CD4-positive, alpha-beta T cell (primary cell): Measurements from ENCODE around the gene PROSER2. TPM values are rescaled to one million over a fixed set of nuclear protein-coding genes. Genes with fewer than 3 reads are reported as not detected.

ENCODE experiments used
- ATAC-seq: fragments of 200-7000 bp; cut with Tn5 transposase; one replicate; pipeline ENCODE4 v1.10.0; 2022; ENCODE audit warnings: mild to moderate bottlenecking; ENCODE audit not compliant: poor library complexity
- CTCF ChIA-PET: fragments of 350-600 bp; sonication (Branson Sonifier 250); formaldehyde crosslinking; loops from one replicate; lab custom pipeline; 2021; ENCODE audit warnings: antibody characterized with exemption, inconsistent platforms; lab: Charles Lee
- POLR2A ChIA-PET: fragments of 350-600 bp; sonication (Branson Sonifier 250); formaldehyde crosslinking; loops from one replicate; lab custom pipeline; 2021; ENCODE audit warnings: antibody characterized with exemption, inconsistent platforms; lab: Charles Lee
- DNase-seq, 14 experiments: peaks; one replicate each; pipeline ENCODE4 v3.0.0-alpha.2; 2013 to 2020; ENCODE audit warnings: mixed read lengths in 2 of 14
- H3K27ac ChIP-seq, 2 donors: one replicate each; pipeline versions ENCODE4 v1.5.1 to v1.7.0; 2013; ENCODE audit warnings: low read length in 2 of 2, low read depth in 1 of 2, mild to moderate bottlenecking in 1 of 2
- H3K27me3 ChIP-seq, 2 experiments: 1 replicate in 1 of 2; 2 replicates in 1 of 2; pipeline versions ENCODE4 v1.6.1 to v1.7.0; 2013; ENCODE audit warnings: low read length in 2 of 2, control low read depth in 1 of 2, mild to moderate bottlenecking in 1 of 2, moderate library complexity in 1 of 2; ENCODE audit not compliant: insufficient read depth in 2 of 2, control insufficient read depth in 1 of 2
- H3K36me3 ChIP-seq: one replicate; pipeline ENCODE4 v1.6.1; 2013; ENCODE audit warnings: low read length, control low read depth; ENCODE audit not compliant: insufficient read depth
- H3K4me1 ChIP-seq: one replicate; pipeline ENCODE4 v1.6.1; 2013; ENCODE audit warnings: low read length, control low read depth; ENCODE audit not compliant: insufficient read depth
- H3K4me3 ChIP-seq: one replicate; pipeline ENCODE4 v1.5.1; 2013; ENCODE audit warnings: mild to moderate bottlenecking, low read length, moderate library complexity
- H3K9me3 ChIP-seq, 2 experiments: 1 replicate in 1 of 2; 2 replicates in 1 of 2; pipeline versions ENCODE4 v1.6.1 to v1.7.0; 2013; ENCODE audit warnings: low read length in 2 of 2, mild to moderate bottlenecking in 2 of 2, control low read depth in 1 of 2, moderate library complexity in 1 of 2; ENCODE audit not compliant: control insufficient read depth in 1 of 2, insufficient read depth in 1 of 2
- H3K27ac Mint-ChIP-seq: one replicate; pipeline ENCODE4 v1.8.0; 2020; ENCODE audit warnings: mixed read lengths
- H3K27me3 Mint-ChIP-seq: one replicate; pipeline ENCODE4 v1.8.0; 2021; ENCODE audit warnings: mixed read lengths
- H3K36me3 Mint-ChIP-seq: one replicate; pipeline ENCODE4 v1.8.0; 2021; ENCODE audit warnings: low read depth, mixed read lengths
- H3K4me1 Mint-ChIP-seq: one replicate; pipeline ENCODE4 v1.8.0; 2021; ENCODE audit warnings: low read depth, mixed read lengths
- H3K4me3 Mint-ChIP-seq: one replicate; pipeline ENCODE4 v1.8.0; 2020; ENCODE audit warnings: mild to moderate bottlenecking, mixed read lengths
- H3K9me3 Mint-ChIP-seq: one replicate; pipeline ENCODE4 v1.8.0; 2020; ENCODE audit warnings: mixed read lengths
- CTCF ChIP-seq: fragments of 200-600 bp; IDR thresholded peaks from one replicate; pipeline ENCODE4 v1.8.0; 2022; ENCODE audit warnings: antibody characterized with exemption, mild to moderate bottlenecking
- intact Hi-C, 2 experiments: fragments of 100-400 bp; cut with DNase I in 1 of 2; cut with micrococcal nuclease in 1 of 2; formaldehyde crosslinking; loops; one replicate each; pipeline versions ENCODE4 v1.15.1 to v1.9.0; 2023 to 2025; cut with DNase I, micrococcal nuclease
- total RNA-seq, 174 experiments: library from RNA in 2 of 174; stranded (reverse) in 2 of 174; gene quantifications; one replicate each; pipeline ENCODE4 v1.2.3 and lab custom pipeline; 2021 to 2026

The PROSER2 gene
- total RNA-seq, 2 experiments from 2014 or later, result 1.1 TPM

GRCh38 chr10:11842411-11842810, 19.3 kb downstream of the PROSER2 start:
- ChIA-PET POLR2A (no interaction called here), CTCF (no interaction called here)
- H3K9me3 ChIP-seq, result no peaks in the 10 kb centered on the region
- intact Hi-C loops, result no loop called here
- Mint-ChIP-seq H3K36me3 (no peaks in the 10 kb centered on the region), H3K9me3 (no peaks in the 10 kb centered on the region), H3K4me1 (peaks cover 17% of the 10 kb centered on the region), H3K4me3 (no peak overlapping the region), H3K27ac (no peak overlapping the region), H3K27me3 (peaks cover 28% of the 10 kb centered on the region)
- no peaks in the 10 kb centered on the region for H3K36me3 ChIP-seq
- peaks cover 11% of the 10 kb centered on the region for H3K4me1 ChIP-seq
- DNase-seq (no peak), ATAC-seq (no peak)
- H3K27me3 ChIP-seq, result peaks cover 0 to 3% of the 10 kb centered on the region in 2 experiments
- H3K4me3 ChIP-seq, result no peak overlapping the region
- H3K27ac ChIP-seq, result no peak overlapping the region
- no peak for TF ChIP-seq CTCF

GRCh38 chr10:11845113-11845512, 22.0 kb downstream of the PROSER2 start:
- peaks cover 42% of the 10 kb centered on the region for H3K27me3 Mint-ChIP-seq
- no peak for ATAC-seq
- no peak for DNase-seq
- peaks cover 17% of the 10 kb centered on the region for H3K4me1 Mint-ChIP-seq
- peaks cover 2 to 3% of the 10 kb centered on the region in 2 experiments for H3K27me3 ChIP-seq
- no peaks in the 10 kb centered on the region for H3K36me3 Mint-ChIP-seq
- no peaks in the 10 kb centered on the region for H3K9me3 Mint-ChIP-seq
- H3K27ac Mint-ChIP-seq, result no peak overlapping the region
- H3K4me3 Mint-ChIP-seq, result no peak overlapping the region
- TF ChIP-seq CTCF, result no peak
- no peak overlapping the region for H3K4me3 ChIP-seq
- H3K4me1 ChIP-seq, result peaks cover 11% of the 10 kb centered on the region
- ChIA-PET POLR2A (no interaction called here), CTCF (no interaction called here)
- H3K27ac ChIP-seq, result no peak overlapping the region
- intact Hi-C loops, result no loop called here
- no peaks in the 10 kb centered on the region for H3K9me3 ChIP-seq
- no peaks in the 10 kb centered on the region for H3K36me3 ChIP-seq

- ChIA-PET CTCF (no interaction called here), POLR2A (no interaction called here)
- H3K27me3 Mint-ChIP-seq, result peaks cover 39% of the 10 kb centered on the region
- H3K4me3 Mint-ChIP-seq, result no peak overlapping the region
- ATAC-seq, result no peak
- H3K36me3 Mint-ChIP-seq, result no peaks in the 10 kb centered on the region
- no peaks in the 10 kb centered on the region for H3K9me3 Mint-ChIP-seq
- H3K36me3 ChIP-seq, result no peaks in the 10 kb centered on the region
- H3K27ac ChIP-seq, result no peak overlapping the region
- no peak overlapping the region for H3K4me3 ChIP-seq
- no peak for DNase-seq
- H3K27ac Mint-ChIP-seq, result no peak overlapping the region
- no peaks in the 10 kb centered on the region for H3K9me3 ChIP-seq
- peaks cover 2 to 3% of the 10 kb centered on the region in 2 experiments for H3K27me3 ChIP-seq
- H3K4me1 ChIP-seq, result peaks cover 11% of the 10 kb centered on the region
- intact Hi-C loops, result no loop called here
- no peak for TF ChIP-seq CTCF
- H3K4me1 Mint-ChIP-seq, result peaks cover 17% of the 10 kb centered on the region
Measured at GRCh38 chr10:11846542-11846941, 23.4 kb downstream of the PROSER2 start.
